NCI-H146 treated with DMSO at 0.1 percent for 48 hours (cell line): ENCODE data around the gene A3GALT2.
"Not testable (repeated sequence)": the region's sequence is repeated elsewhere in the genome, so short reads cannot be mapped to it uniquely, and the experiment has no call there.

Experiments
- DNase-seq: peaks from one replicate; lab custom pipeline; 2025; ENCODE audit not compliant: unreplicated experiment; lab: John Stamatoyannopoulos, UW

A3GALT2 gene

GRCh38 chr1:33316601-33317000, 4.3 kb downstream of the A3GALT2 start:
- DNase-seq: no peak

GRCh38 chr1:33314416-33314815, 6.5 kb downstream of the A3GALT2 start:
- no peak for DNase-seq

- no peak for DNase-seq
Measured at GRCh38 chr1:33312413-33312749, 8.5 kb downstream of the A3GALT2 start.

- DNase-seq: no peak
Measured at GRCh38 chr1:33311706-33312412, 9.0 kb downstream of the A3GALT2 start.

GRCh38 chr1:33310702-33311101, 10.2 kb downstream of the A3GALT2 start:
- no peak for DNase-seq

GRCh38 chr1:33309351-33309750, 11.5 kb downstream of the A3GALT2 start:
- DNase-seq: not testable (repeated sequence)

- DNase-seq: no peak
Measured at GRCh38 chr1:33307494-33307864, 13.4 kb downstream of the A3GALT2 start.

- DNase-seq: no peak
Measured at GRCh38 chr1:33306653-33307493, 14.0 kb downstream of the A3GALT2 start.

- DNase-seq: no peak
Measured at GRCh38 chr1:33305816-33306652, 14.9 kb downstream of the A3GALT2 start.

GRCh38 chr1:33305016-33305415, 15.9 kb downstream of the A3GALT2 start:
- no peak for DNase-seq

GRCh38 chr1:33302325-33302724, 18.6 kb downstream of the A3GALT2 start:
- no peak for DNase-seq

- DNase-seq: no peak
Measured at GRCh38 chr1:33301273-33301984, 19.5 kb downstream of the A3GALT2 start.

GRCh38 chr1:33300673-33301072, 20.2 kb downstream of the A3GALT2 start:
- DNase-seq: no peak

GRCh38 chr1:33299461-33300155, 21.3 kb downstream of the A3GALT2 start:
- no peak for DNase-seq

- peak; percentile 10 for DNase-seq
Measured at GRCh38 chr1:33298623-33299277, 22.1 kb downstream of the A3GALT2 start.

- no peak for DNase-seq
Measured at GRCh38 chr1:33297911-33298622, 22.8 kb downstream of the A3GALT2 start.

GRCh38 chr1:33296824-33297223, 24.1 kb downstream of the A3GALT2 start:
- DNase-seq: no peak

- DNase-seq: no peak
Measured at GRCh38 chr1:33296082-33296458, 24.8 kb downstream of the A3GALT2 start.

- DNase-seq: peak; percentile 38
Measured at GRCh38 chr1:33295450-33296081, 25.3 kb downstream of the A3GALT2 start.
